Epithelial cell of proximal tubule (primary cell): ENCODE measurements around the gene WAS. TPM values are rescaled to one million over a fixed set of nuclear protein-coding genes. Genes with fewer than 3 reads are reported as not detected.

Experiments used
- DNase-seq: peaks from one replicate; pipeline ENCODE4 v3.0.0-alpha.2; 2011; ENCODE audit warnings: low read depth
- H3K4me3 ChIP-seq: 2 replicates; pipeline ENCODE4 v1.5.1; 2011; ENCODE audit warnings: low read depth, mild to moderate bottlenecking, low read length
- total RNA-seq: library from RNA; depleted of rRNA; stranded (reverse); fragments of >200 nt; gene quantifications from 2 replicates; pipeline ENCODE4 v1.2.3, GENCODE V29; 2015
- TF ChIP-seq, protein P1 (sequence below): conservative IDR thresholded peaks from 2 replicates; pipeline ENCODE4 v1.5.1; 2012; ENCODE audit warnings: low read depth, mild to moderate bottlenecking, low read length

Gene WAS
- total RNA-seq, 1 donor from 2014 or later = not detected

- peak overlapping the region; percentile 67 for H3K4me3 ChIP-seq
- TF ChIP-seq, protein P1, sequence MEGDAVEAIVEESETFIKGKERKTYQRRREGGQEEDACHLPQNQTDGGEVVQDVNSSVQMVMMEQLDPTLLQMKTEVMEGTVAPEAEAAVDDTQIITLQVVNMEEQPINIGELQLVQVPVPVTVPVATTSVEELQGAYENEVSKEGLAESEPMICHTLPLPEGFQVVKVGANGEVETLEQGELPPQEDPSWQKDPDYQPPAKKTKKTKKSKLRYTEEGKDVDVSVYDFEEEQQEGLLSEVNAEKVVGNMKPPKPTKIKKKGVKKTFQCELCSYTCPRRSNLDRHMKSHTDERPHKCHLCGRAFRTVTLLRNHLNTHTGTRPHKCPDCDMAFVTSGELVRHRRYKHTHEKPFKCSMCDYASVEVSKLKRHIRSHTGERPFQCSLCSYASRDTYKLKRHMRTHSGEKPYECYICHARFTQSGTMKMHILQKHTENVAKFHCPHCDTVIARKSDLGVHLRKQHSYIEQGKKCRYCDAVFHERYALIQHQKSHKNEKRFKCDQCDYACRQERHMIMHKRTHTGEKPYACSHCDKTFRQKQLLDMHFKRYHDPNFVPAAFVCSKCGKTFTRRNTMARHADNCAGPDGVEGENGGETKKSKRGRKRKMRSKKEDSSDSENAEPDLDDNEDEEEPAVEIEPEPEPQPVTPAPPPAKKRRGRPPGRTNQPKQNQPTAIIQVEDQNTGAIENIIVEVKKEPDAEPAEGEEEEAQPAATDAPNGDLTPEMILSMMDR = no peak
- no peak for DNase-seq
These were observed 13.5 kb downstream of the WAS start for GRCh38 chrX:48696909-48697727.

DNA sequence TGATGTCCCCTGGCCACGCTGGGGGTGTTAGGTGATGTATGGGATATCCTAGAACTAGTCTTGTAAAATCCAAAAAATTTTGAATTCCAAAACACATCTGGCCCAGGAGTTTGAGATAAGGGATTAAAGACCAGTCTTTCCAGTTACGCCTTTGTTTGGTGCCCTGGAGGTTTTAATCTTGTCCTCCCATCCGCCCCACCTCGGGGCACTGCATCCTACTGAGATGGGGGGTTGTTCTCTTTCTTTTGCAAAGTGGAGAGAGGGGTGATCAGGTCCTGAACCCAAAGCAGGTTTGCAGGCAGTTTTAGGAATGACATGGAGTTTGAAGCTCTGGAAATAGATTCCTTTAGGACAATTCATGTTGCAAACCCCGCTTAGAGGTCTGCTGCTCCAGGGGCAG is 14.7 kb downstream of the WAS start:
- TF ChIP-seq, protein P1 = no peak
- no peak overlapping the region for H3K4me3 ChIP-seq
- DNase-seq = no peak

- H3K4me3 ChIP-seq = no peak overlapping the region
- DNase-seq = no peak
- TF ChIP-seq, protein P1 = no peak
These were observed 16.6 kb downstream of the WAS start for GRCh38 chrX:48700246-48700645.

- DNase-seq = no peak
- TF ChIP-seq, protein P1 = no peak
- no peak overlapping the region for H3K4me3 ChIP-seq
These were observed 17.5 kb downstream of the WAS start for GRCh38 chrX:48700951-48701653.

DNA sequence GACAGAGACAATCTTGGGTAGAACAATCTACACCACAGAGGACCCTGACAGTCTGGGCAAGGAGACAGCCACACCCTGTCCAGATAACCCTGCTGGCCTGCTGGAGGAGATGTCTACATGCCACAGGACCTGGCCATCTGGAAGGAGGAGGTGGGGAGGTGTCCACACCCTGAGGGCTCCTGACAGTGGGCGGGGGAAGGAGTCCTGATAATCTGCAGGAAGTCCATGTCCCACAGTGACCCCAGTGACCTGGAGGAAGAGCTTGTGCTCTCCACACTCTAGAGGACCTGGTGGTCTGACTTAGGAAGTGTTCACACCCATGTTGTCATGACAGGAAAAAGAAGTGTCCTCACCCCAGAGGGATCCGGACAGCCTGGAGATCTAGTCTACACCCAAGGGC is 18.4 kb downstream of the WAS start:
- TF ChIP-seq, protein P1 = no peak

GRCh38 chrX:48702716-48703115 is 19.1 kb downstream of the WAS start:
- H3K4me3 ChIP-seq = no peak overlapping the region
- TF ChIP-seq, protein P1 = no peak
- DNase-seq = no peak

More for the DNA sequence above, 18.4 kb downstream of the WAS start:
- DNase-seq = no peak
- H3K4me3 ChIP-seq = no peak overlapping the region

GRCh38 chrX:48703228-48703627 is 19.6 kb downstream of the WAS start:
- no peak for DNase-seq
- TF ChIP-seq, protein P1 = no peak
- H3K4me3 ChIP-seq = no peak overlapping the region
